ENCODE results near the gene GRIK4. TPM values are rescaled to one million over a fixed set of nuclear protein-coding genes. Genes with fewer than 3 reads are reported as not detected.

The GRIK4 gene
- total RNA-seq, 2 experiments from 2014 or later, result 0.06 TPM; not detected in 1

GRCh38 chr11:120712881-120713280 lies 201.3 kb downstream of the GRIK4 start:
- Histone ChIP-seq H3K79me2 (ENCODE audit: insufficient read depth, low read depth, low read length) (no peaks in the 10 kb centered on the region), H3K36me3 (ENCODE audit: insufficient read depth, low read length) (no peaks in the 10 kb centered on the region), H3K4me1 (ENCODE audit: insufficient read depth, low read length, poor library complexity, severe bottlenecking) (peaks cover 55% of the 10 kb centered on the region), H2AFZ (ENCODE audit: low read length) (peak overlapping the region; percentile 67), H3K4me2 (ENCODE audit: low read length) (peak overlapping the region; percentile 41), H3K9me2 (ENCODE audit: insufficient read depth, low read length) (no peaks in the 10 kb centered on the region), H4K20me1 (ENCODE audit: insufficient read depth, low read length) (no peaks in the 10 kb centered on the region), H3K27ac (ENCODE audit: low read depth, low read length, poor library complexity, severe bottlenecking) (no peak overlapping the region), H3K9me3 (ENCODE audit: low read length) (0 out of 2 replicates have a peak, but pooled peaks cover under 1% of the 10 kb centered on the region), H3K4me3 (ENCODE audit: low read depth, low read length, poor library complexity, severe bottlenecking) (no peak overlapping the region)
- TF ChIP-seq EZH2phosphoT487 (IDR thresholded peaks at IDR 0.05; ENCODE audit: borderline replicate concordance, low read depth, low read length), result no peak
- TF ChIP-seq CTCF (conservative IDR thresholded peaks at IDR 0.05; ENCODE audit: low read length), result no peak
- no TSS peak for BruUV-seq (replicated peaks)
- CTCF ChIA-PET (ENCODE audit: unreplicated experiment), result interaction anchor here (4.4 kb wide), 1 partner anchor 8 kb away, joined by 17 read pairs; no protein-coding TSS in a partner anchor
- POLR2A ChIA-PET, result interaction anchor here (0.6 to 7.5 kb wide), 6 partner anchors 11 to 70 kb away, joined by 3 to 113 read pairs (median 3); no protein-coding TSS in a partner anchor
- DNase-seq (ENCODE audit: low spot score), result no peak
- intact Hi-C loops (cut with micrococcal nuclease; ENCODE audit: unreplicated experiment), result no loop called here

GRCh38 chr11:120713296-120713695 lies 201.7 kb downstream of the GRIK4 start:
- Histone ChIP-seq H3K9me3 (ENCODE audit: low read length) (no peaks in the 10 kb centered on the region), H3K36me3 (ENCODE audit: insufficient read depth, low read length) (no peaks in the 10 kb centered on the region), H3K4me3 (ENCODE audit: low read depth, low read length, poor library complexity, severe bottlenecking) (no peak overlapping the region), H3K4me2 (ENCODE audit: low read length) (peak overlapping the region; percentile 41), H2AFZ (ENCODE audit: low read length) (peak overlapping the region; percentile 67; the same call in 1 of the 2 replicates), H3K9me2 (ENCODE audit: insufficient read depth, low read length) (no peaks in the 10 kb centered on the region), H3K79me2 (ENCODE audit: insufficient read depth, low read depth, low read length) (no peaks in the 10 kb centered on the region), H3K27ac (ENCODE audit: low read depth, low read length, poor library complexity, severe bottlenecking) (no peak overlapping the region), H3K4me1 (ENCODE audit: insufficient read depth, low read length, poor library complexity, severe bottlenecking) (peaks cover 55% of the 10 kb centered on the region), H4K20me1 (ENCODE audit: insufficient read depth, low read length) (no peaks in the 10 kb centered on the region)
- TF ChIP-seq CTCF (conservative IDR thresholded peaks at IDR 0.05; ENCODE audit: low read length) (no peak), EZH2phosphoT487 (IDR thresholded peaks at IDR 0.05; ENCODE audit: borderline replicate concordance, low read depth, low read length) (no peak)
- BruUV-seq (replicated peaks), result no TSS peak
- ChIA-PET POLR2A (interaction anchor here (0.6 to 7.5 kb wide), 4 partner anchors 12 to 28 kb away, joined by 3 to 113 read pairs (median 3); no protein-coding TSS in a partner anchor), CTCF (ENCODE audit: unreplicated experiment) (interaction anchor here (4.4 kb wide), 1 partner anchor 8 kb away, joined by 17 read pairs; no protein-coding TSS in a partner anchor)
- no peak for DNase-seq (ENCODE audit: low spot score)
- intact Hi-C loops (cut with micrococcal nuclease; ENCODE audit: unreplicated experiment), result no loop called here

DNA sequence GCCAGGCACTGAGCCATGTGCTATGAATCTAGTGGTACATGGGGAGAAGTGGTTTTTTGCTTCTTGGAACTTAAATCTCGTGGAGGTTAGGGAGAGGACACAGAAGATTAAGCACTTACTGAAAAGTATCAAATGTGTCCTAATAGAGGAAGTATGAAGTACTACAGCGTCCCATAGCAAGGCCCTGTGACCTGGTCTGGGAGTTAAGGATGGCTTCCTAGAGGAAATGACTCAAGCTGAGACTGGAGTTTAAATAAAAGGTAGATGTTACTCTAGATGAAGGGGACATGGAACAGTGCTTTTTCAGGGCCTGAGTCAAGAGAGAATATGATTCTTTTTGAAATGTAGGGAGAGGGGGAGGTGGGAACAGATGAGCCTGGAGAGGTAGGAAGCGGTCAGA lies 202.9 kb downstream of the GRIK4 start:
- H3K36me3 ChIP-seq (ENCODE audit: insufficient read depth, low read length), result no peaks in the 10 kb centered on the region
- TF ChIP-seq EZH2phosphoT487 (IDR thresholded peaks at IDR 0.05; ENCODE audit: borderline replicate concordance, low read depth, low read length) (no peak), CTCF (conservative IDR thresholded peaks at IDR 0.05; ENCODE audit: low read length) (no peak)
- H3K27ac ChIP-seq (ENCODE audit: low read depth, low read length, poor library complexity, severe bottlenecking), result peak overlapping the region; percentile 15
- peak overlapping the region; percentile 64 for H3K4me3 ChIP-seq (ENCODE audit: low read depth, low read length, poor library complexity, severe bottlenecking)
- peaks cover 52% of the 10 kb centered on the region for H3K4me1 ChIP-seq (ENCODE audit: insufficient read depth, low read length, poor library complexity, severe bottlenecking)
- H3K79me2 ChIP-seq (ENCODE audit: insufficient read depth, low read depth, low read length), result no peaks in the 10 kb centered on the region
- peak overlapping the region; percentile 90; the same call in 1 of the 2 replicates for H2AFZ ChIP-seq (ENCODE audit: low read length)
- peak overlapping the region; percentile 73 for H3K4me2 ChIP-seq (ENCODE audit: low read length)
- H4K20me1 ChIP-seq (ENCODE audit: insufficient read depth, low read length), result no peaks in the 10 kb centered on the region
- no TSS peak for BruUV-seq (replicated peaks)
- intact Hi-C loops (cut with micrococcal nuclease; ENCODE audit: unreplicated experiment), result loop anchor here (2.0 kb wide), 1 partner anchor 54 kb away; no protein-coding TSS in a partner anchor
- CTCF ChIA-PET (ENCODE audit: unreplicated experiment), result interaction anchor here (0.9 to 4.4 kb wide), 5 partner anchors 10 to 87 kb away, joined by 3 to 17 read pairs (median 5); no protein-coding TSS in a partner anchor
- H3K9me2 ChIP-seq (ENCODE audit: insufficient read depth, low read length), result no peaks in the 10 kb centered on the region
- no peaks in the 10 kb centered on the region for H3K9me3 ChIP-seq (ENCODE audit: low read length)
- DNase-seq (ENCODE audit: low spot score), result no peak
- POLR2A ChIA-PET, result interaction anchor here (0.7 to 7.5 kb wide), 2 partner anchors 13 to 85 kb away, joined by 3 to 113 read pairs; no protein-coding TSS in a partner anchor

All from OCI-LY7 (cell line).